Choroid plexus epithelial cell (primary cell): Measurements from ENCODE around the gene STARD4.

ENCODE experiments used
- DNase-seq: peaks from one replicate; pipeline ENCODE4 v3.0.0-alpha.2; 2010; ENCODE audit warnings: low read depth
- H3K4me3 ChIP-seq: 2 replicates; pipeline ENCODE4 v1.5.1; 2011; ENCODE audit warnings: low read depth, mild to moderate bottlenecking, control low read depth, low read length, moderate library complexity
- CTCF ChIP-seq: conservative IDR thresholded peaks from 2 replicates; pipeline ENCODE4 v1.5.1; 2011; ENCODE audit warnings: low read depth, mild to moderate bottlenecking, control low read depth, inconsistent platforms, low read length, moderate library complexity

The STARD4 gene

GRCh38 chr5:111478266-111478665 is 34.1 kb downstream of the STARD4 start:
- peak; percentile 45 for DNase-seq
- TF ChIP-seq CTCF, result no peak
- H3K4me3 ChIP-seq, result no peak overlapping the region

GRCh38 chr5:111472579-111472978 is 39.8 kb downstream of the STARD4 start:
- DNase-seq, result no peak
- H3K4me3 ChIP-seq, result no peak overlapping the region
- TF ChIP-seq CTCF, result no peak

- no peak overlapping the region for H3K4me3 ChIP-seq
- no peak for TF ChIP-seq CTCF
- DNase-seq, result no peak
Observed at GRCh38 chr5:111472096-111472495, 40.2 kb downstream of the STARD4 start.

GRCh38 chr5:111469903-111470302 is 42.4 kb downstream of the STARD4 start:
- TF ChIP-seq CTCF, result peak; percentile 27
- no peak overlapping the region for H3K4me3 ChIP-seq
- DNase-seq, result no peak

GRCh38 chr5:111469293-111469896 is 42.9 kb downstream of the STARD4 start:
- no peak overlapping the region for H3K4me3 ChIP-seq
- DNase-seq, result no peak
- TF ChIP-seq CTCF, result no peak

- H3K4me3 ChIP-seq, result no peak overlapping the region
- DNase-seq, result no peak
- TF ChIP-seq CTCF, result no peak
Observed at GRCh38 chr5:111463311-111463710, 49.0 kb downstream of the STARD4 start.

GRCh38 chr5:111461934-111462333 is 50.4 kb downstream of the STARD4 start:
- no peak for TF ChIP-seq CTCF
- DNase-seq, result no peak
- no peak overlapping the region for H3K4me3 ChIP-seq
